ENCODE measurements around the gene SOD3. TPM values are rescaled to one million over a fixed set of nuclear protein-coding genes. Genes with fewer than 3 reads are reported as not detected.

SOD3 gene
- total and polyA plus RNA-seq, 2 of the 8 experiments (the other 6 are each of a cell fraction or from before 2014, with no cell fraction given), result 4.9 TPM

DNA sequence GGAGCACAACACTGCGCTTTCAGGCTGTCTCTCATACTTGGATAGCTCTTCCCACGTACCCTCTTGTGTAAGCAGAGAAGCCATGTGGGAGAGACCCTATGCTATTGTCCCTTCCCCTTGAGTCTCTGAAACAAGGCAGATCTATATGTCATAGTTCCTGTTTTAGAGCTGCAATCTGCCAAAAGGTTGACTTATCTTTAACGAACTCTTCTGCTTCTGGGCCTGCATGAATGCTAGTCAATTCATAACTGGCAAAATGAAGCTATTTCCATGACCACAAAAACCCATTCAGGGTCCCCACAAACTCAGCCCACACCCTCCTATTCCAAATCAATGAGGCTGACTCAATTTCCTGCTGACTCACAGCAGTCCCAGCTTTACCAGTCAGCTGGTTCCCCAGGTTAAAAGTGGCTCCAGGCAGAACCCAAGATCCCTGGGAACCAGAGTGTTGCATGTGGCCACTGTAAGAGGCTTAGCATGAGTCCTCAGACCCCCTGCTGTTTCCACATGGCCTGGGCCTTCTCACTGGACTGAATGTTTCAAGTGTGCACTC lies 25.3 kb upstream of the SOD3 start:
- no peaks in the 10 kb centered on the region for H3K27me3 ChIP-seq (replicated peaks in 1 of 4; ENCODE audit: control insufficient read depth in 3 of 4, extremely low read depth in 1 of 4, insufficient read depth in 3 of 4, low read length in 3 of 4)
- no peaks in the 10 kb centered on the region for H3K9me3 ChIP-seq (ENCODE audit: insufficient read depth in 2 of 2, low read depth in 1 of 2, low read length in 1 of 2)
- peak overlapping the region; percentile 51; the same call in 1 of the 2 replicates for H2BK12ac ChIP-seq (ENCODE audit: low read depth, low read length)
- no peak overlapping the region for H3K4me2 ChIP-seq (ENCODE audit: insufficient read depth in 1 of 2, low read depth in 2 of 2, low read length in 2 of 2)
- H3K4ac ChIP-seq (replicated peaks; ENCODE audit: insufficient read length, low read depth, low read length), result no peak overlapping the region
- peaks cover 0 to 4% (median 2%) of the 10 kb centered on the region in 4 experiments; a peak in 2 of 7 replicates for H3K4me1 ChIP-seq (replicated peaks in 1 of 4; ENCODE audit: control insufficient read depth in 3 of 4, insufficient read depth in 4 of 4, low read length in 3 of 4)
- WGBS, 2 experiments (ENCODE audit: extremely low coverage in 1 of 2, insufficient coverage in 1 of 2, insufficient read length in 1 of 2, insufficient replicate concordance in 2 of 2, low coverage in 1 of 2, low lambda C conversion rate in 2 of 2, missing lambda C conversion rate in 1 of 2), result 79% methylated on average over 3 of the region's 3 CpGs; no CpG with 5 or more reads in 1 of the 2 experiments
- H3K23me2 ChIP-seq (ENCODE audit: low read depth, low read length), result no peaks in the 10 kb centered on the region
- peak overlapping the region; percentile 35; the same call in 1 of the 2 replicates for H2AFZ ChIP-seq (ENCODE audit: low read length)
- H3K27ac ChIP-seq (ENCODE audit: low read depth, low read length), result no peak overlapping the region
- no peak overlapping the region for H4K5ac ChIP-seq (ENCODE audit: insufficient read length, low read depth, low read length)
- no peak overlapping the region for H2AK5ac ChIP-seq (ENCODE audit: low read depth, low read length)
- no peaks in the 10 kb centered on the region for H3K36me3 ChIP-seq (ENCODE audit: control insufficient read depth in 2 of 4, insufficient read depth in 4 of 4, low read length in 3 of 4)
- no peak for FAIRE-seq
- H4K8ac ChIP-seq (ENCODE audit: extremely low read depth, insufficient read depth, low read length), result no peak overlapping the region
- H3K79me1 ChIP-seq (ENCODE audit: low read depth, low read length), result no peaks in the 10 kb centered on the region
- no peak overlapping the region for H3K56ac ChIP-seq (replicated peaks; ENCODE audit: insufficient read length, low read depth, low read length)
- H3K79me2 ChIP-seq (ENCODE audit: control insufficient read depth in 1 of 2, insufficient read depth in 2 of 2, low read length in 2 of 2), result no peaks in the 10 kb centered on the region
- no peak overlapping the region; the same call in 1 of the 2 replicates for H2BK5ac ChIP-seq (ENCODE audit: low read depth, low read length)
- H2BK15ac ChIP-seq (ENCODE audit: low read length), result no peak overlapping the region
- H3K23ac ChIP-seq (ENCODE audit: insufficient read length), result no peak overlapping the region
- peak in 1 of 2 experiments; percentile 21 for DNase-seq (ENCODE audit: low read depth in 1 of 2, low spot score in 2 of 2)
- TF ChIP-seq SRF (IDR thresholded peaks at IDR 0.05; ENCODE audit: low read depth, low read length), result no peak
- no peak for TF ChIP-seq FOSL1 (IDR thresholded peaks at IDR 0.05; ENCODE audit: insufficient read depth, low read depth, low read length)
- H3K14ac ChIP-seq (ENCODE audit: insufficient read length), result no peak overlapping the region
- H2BK120ac ChIP-seq (replicated peaks; ENCODE audit: low read depth, low read length), result no peak overlapping the region
- H2BK20ac ChIP-seq (ENCODE audit: low read length), result no peak overlapping the region
- no peak overlapping the region for H3K4me3 ChIP-seq (ENCODE audit: extremely low read depth in 1 of 4, insufficient read depth in 2 of 4, low read depth in 3 of 4, low read length in 4 of 4)
- no peak overlapping the region; the same call in 1 of the 2 replicates for H3K18ac ChIP-seq (ENCODE audit: extremely low read depth, low read length)
- no peak overlapping the region for H4K91ac ChIP-seq (replicated peaks; ENCODE audit: insufficient read length, low read length)
- H3K9ac ChIP-seq (replicated peaks in 1 of 4; ENCODE audit: extremely low read depth in 1 of 4, low read depth in 3 of 4, low read length in 3 of 4), result no peak overlapping the region
- POLR2A ChIA-PET (ENCODE audit: partially characterized antibody), result no interaction called here
- CTCF ChIA-PET (ENCODE audit: partially characterized antibody), result interaction anchor here (0.6 to 1.2 kb wide), 6 partner anchors 13 to 292 kb away, joined by 3 to 6 read pairs (median 3); no protein-coding TSS in a partner anchor
- H4K20me1 ChIP-seq (replicated peaks in 1 of 2; ENCODE audit: control insufficient read depth in 1 of 2, insufficient read depth in 2 of 2, low read length in 2 of 2), result no peaks in the 10 kb centered on the region
